ENCODE results near the gene MACROH2A1.

Gene MACROH2A1

DNA sequence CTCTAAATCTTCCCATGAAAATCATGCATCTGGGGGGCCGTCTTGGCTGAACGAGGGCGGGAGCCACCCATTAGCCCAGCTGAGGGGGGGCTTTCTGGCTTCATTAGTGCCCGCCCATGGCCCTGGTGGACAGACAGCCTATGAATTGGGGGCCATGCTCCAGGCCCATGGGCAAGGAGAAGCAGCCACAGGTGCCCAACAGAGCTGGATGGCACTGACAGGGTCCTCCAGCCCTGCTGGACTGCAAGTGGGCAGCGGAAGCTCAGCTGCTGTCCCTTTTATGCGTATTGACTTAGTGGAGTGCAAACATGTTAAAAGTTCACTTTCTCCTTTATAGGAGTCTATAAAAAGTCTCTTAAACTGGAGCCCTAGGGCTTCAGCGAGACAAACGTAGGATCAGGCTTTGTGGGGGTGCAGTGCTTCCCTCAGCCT is 75.3 kb downstream of the MACROH2A1 start:
- H3K27ac ChIP-seq (ENCODE audit: low read length): no peak overlapping the region
- peaks cover 8% of the 10 kb centered on the region for H3K4me1 ChIP-seq (ENCODE audit: insufficient read depth, low read length)
- H3K4me3 ChIP-seq (ENCODE audit: low read depth in 1 of 2, low read length in 2 of 2): no peak overlapping the region
- no peaks in the 10 kb centered on the region for H3K27me3 ChIP-seq (ENCODE audit: insufficient read depth, low read length, poor library complexity)
- H3K9me3 ChIP-seq (ENCODE audit: insufficient read depth, low read length, severe bottlenecking): no peaks in the 10 kb centered on the region
- no peak for DNase-seq
- ATAC-seq (ENCODE audit: insufficient read depth, low read depth): no peak
- H3K9ac ChIP-seq (ENCODE audit: low read depth, low read length): no peak overlapping the region
- H3K79me2 ChIP-seq (ENCODE audit: insufficient read depth, low read length): no peaks in the 10 kb centered on the region
- TF ChIP-seq EZH2 (IDR thresholded peaks at IDR 0.05; ENCODE audit: borderline replicate concordance, low read depth, low read length, severe bottlenecking): no peak
- TF ChIP-seq, protein P1, sequence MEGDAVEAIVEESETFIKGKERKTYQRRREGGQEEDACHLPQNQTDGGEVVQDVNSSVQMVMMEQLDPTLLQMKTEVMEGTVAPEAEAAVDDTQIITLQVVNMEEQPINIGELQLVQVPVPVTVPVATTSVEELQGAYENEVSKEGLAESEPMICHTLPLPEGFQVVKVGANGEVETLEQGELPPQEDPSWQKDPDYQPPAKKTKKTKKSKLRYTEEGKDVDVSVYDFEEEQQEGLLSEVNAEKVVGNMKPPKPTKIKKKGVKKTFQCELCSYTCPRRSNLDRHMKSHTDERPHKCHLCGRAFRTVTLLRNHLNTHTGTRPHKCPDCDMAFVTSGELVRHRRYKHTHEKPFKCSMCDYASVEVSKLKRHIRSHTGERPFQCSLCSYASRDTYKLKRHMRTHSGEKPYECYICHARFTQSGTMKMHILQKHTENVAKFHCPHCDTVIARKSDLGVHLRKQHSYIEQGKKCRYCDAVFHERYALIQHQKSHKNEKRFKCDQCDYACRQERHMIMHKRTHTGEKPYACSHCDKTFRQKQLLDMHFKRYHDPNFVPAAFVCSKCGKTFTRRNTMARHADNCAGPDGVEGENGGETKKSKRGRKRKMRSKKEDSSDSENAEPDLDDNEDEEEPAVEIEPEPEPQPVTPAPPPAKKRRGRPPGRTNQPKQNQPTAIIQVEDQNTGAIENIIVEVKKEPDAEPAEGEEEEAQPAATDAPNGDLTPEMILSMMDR (IDR thresholded peaks at IDR 0.05; ENCODE audit: borderline replicate concordance, extremely low read depth, low read length, poor library complexity, severe bottlenecking): no peak
- no peak overlapping the region for H3K4me2 ChIP-seq (ENCODE audit: insufficient read depth, low read length)
- H3K36me3 ChIP-seq (ENCODE audit: insufficient read depth, low read length): no peaks in the 10 kb centered on the region
- H2AFZ ChIP-seq (ENCODE audit: low read depth, low read length): no peak overlapping the region
- H4K20me1 ChIP-seq (ENCODE audit: insufficient read depth, low read length): 0 out of 2 replicates have a peak, but pooled peaks cover 11% of the 10 kb centered on the region

DNA sequence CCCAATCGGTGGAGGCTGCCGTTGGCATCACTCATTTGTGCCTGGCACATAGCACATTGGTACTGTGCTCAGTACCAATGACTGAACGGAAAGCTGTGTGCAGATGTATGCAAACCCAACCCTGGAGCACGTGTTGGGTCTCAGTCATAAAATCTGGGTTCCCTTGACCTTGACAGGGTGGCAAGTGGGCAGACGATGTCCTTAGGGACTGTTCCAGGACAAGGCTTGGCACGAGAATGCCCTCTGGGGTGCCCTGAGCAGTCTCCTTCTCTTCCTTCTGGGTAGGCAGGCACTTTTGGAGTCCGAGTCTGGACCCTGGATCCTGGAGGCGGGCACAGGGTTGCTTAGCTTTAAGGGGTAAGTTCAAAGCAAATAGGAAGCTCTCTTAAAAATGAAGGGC is 75.8 kb downstream of the MACROH2A1 start:
- TF ChIP-seq, protein P1 (IDR thresholded peaks at IDR 0.05; ENCODE audit: borderline replicate concordance, extremely low read depth, low read length, poor library complexity, severe bottlenecking): no peak
- TF ChIP-seq EZH2 (IDR thresholded peaks at IDR 0.05; ENCODE audit: borderline replicate concordance, low read depth, low read length, severe bottlenecking): no peak
- no peak overlapping the region for H3K4me2 ChIP-seq (ENCODE audit: insufficient read depth, low read length)
- DNase-seq (no peak), ATAC-seq (ENCODE audit: insufficient read depth, low read depth) (no peak)
- no peak overlapping the region for H3K27ac ChIP-seq (ENCODE audit: low read length)
- no peaks in the 10 kb centered on the region for H3K36me3 ChIP-seq (ENCODE audit: insufficient read depth, low read length)
- no peak overlapping the region for H3K9ac ChIP-seq (ENCODE audit: low read depth, low read length)
- H3K79me2 ChIP-seq (ENCODE audit: insufficient read depth, low read length): no peaks in the 10 kb centered on the region
- peaks cover 8% of the 10 kb centered on the region for H3K4me1 ChIP-seq (ENCODE audit: insufficient read depth, low read length)
- 0 out of 2 replicates have a peak, but pooled peaks cover 10% of the 10 kb centered on the region for H4K20me1 ChIP-seq (ENCODE audit: insufficient read depth, low read length)
- no peaks in the 10 kb centered on the region for H3K27me3 ChIP-seq (ENCODE audit: insufficient read depth, low read length, poor library complexity)
- H2AFZ ChIP-seq (ENCODE audit: low read depth, low read length): no peak overlapping the region
- H3K4me3 ChIP-seq (ENCODE audit: low read depth in 1 of 2, low read length in 2 of 2): no peak overlapping the region
- no peaks in the 10 kb centered on the region for H3K9me3 ChIP-seq (ENCODE audit: insufficient read depth, low read length, severe bottlenecking)

DNA sequence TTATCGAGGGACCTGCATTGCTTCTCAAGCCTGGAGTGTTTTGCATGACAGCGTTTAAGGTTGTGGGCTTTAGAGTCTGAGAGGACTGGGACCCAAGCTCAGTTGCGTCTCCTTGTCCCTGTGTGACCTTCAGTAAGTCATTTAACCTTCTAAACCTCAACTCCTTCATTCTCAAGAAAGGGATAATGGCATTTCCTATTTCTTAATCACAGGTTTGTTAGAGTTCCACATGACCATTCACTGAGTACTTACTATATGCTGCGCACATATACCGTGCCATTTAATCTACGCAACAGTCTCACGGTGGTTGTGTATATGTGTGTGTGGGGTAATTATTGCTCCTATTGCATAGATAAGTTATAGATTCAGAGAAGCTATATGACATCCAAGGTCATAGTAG is 76.3 kb downstream of the MACROH2A1 start:
- ATAC-seq (ENCODE audit: insufficient read depth, low read depth): no peak
- Histone ChIP-seq H2AFZ (ENCODE audit: low read depth, low read length) (no peak overlapping the region), H3K79me2 (ENCODE audit: insufficient read depth, low read length) (no peaks in the 10 kb centered on the region), H3K27ac (ENCODE audit: low read length) (no peak overlapping the region), H3K4me3 (ENCODE audit: low read depth in 1 of 2, low read length in 2 of 2) (no peak overlapping the region), H3K9ac (ENCODE audit: low read depth, low read length) (no peak overlapping the region), H3K27me3 (ENCODE audit: insufficient read depth, low read length, poor library complexity) (no peaks in the 10 kb centered on the region), H3K36me3 (ENCODE audit: insufficient read depth, low read length) (no peaks in the 10 kb centered on the region), H3K9me3 (ENCODE audit: insufficient read depth, low read length, severe bottlenecking) (no peaks in the 10 kb centered on the region), H3K4me1 (ENCODE audit: insufficient read depth, low read length) (peaks cover 8% of the 10 kb centered on the region), H4K20me1 (ENCODE audit: insufficient read depth, low read length) (0 out of 2 replicates have a peak, but pooled peaks cover 6% of the 10 kb centered on the region), H3K4me2 (ENCODE audit: insufficient read depth, low read length) (no peak overlapping the region)
- TF ChIP-seq EZH2 (IDR thresholded peaks at IDR 0.05; ENCODE audit: borderline replicate concordance, low read depth, low read length, severe bottlenecking): no peak
- TF ChIP-seq, protein P1 (IDR thresholded peaks at IDR 0.05; ENCODE audit: borderline replicate concordance, extremely low read depth, low read length, poor library complexity, severe bottlenecking): no peak
- DNase-seq: no peak

DNA sequence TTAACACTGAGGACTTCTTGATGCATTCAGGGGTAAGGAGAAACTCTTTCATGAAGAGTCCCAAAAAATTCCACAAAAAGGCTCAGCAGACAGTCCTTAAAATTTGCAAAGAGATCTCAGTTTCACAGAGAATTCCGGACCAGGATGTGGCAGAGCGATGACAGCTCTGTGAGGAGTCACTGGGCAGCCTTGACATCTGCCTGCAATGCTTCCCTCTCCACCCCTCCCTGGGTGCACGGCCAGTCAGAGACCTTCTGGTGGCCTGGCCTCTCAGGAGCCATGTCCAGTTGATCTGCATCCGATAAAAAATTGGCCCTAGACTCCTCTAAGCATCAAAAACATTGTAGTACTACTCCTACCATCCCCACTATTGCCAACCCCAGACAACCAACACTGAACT is 76.8 kb downstream of the MACROH2A1 start:
- no peak overlapping the region for H3K27ac ChIP-seq (ENCODE audit: low read length)
- DNase-seq (no peak), ATAC-seq (ENCODE audit: insufficient read depth, low read depth) (no peak)

More for the DNA sequence above, 76.8 kb downstream of the MACROH2A1 start:
- Histone ChIP-seq H3K36me3 (ENCODE audit: insufficient read depth, low read length) (no peaks in the 10 kb centered on the region), H3K4me3 (ENCODE audit: low read depth in 1 of 2, low read length in 2 of 2) (no peak overlapping the region), H3K4me2 (ENCODE audit: insufficient read depth, low read length) (no peak overlapping the region), H3K27me3 (ENCODE audit: insufficient read depth, low read length, poor library complexity) (no peaks in the 10 kb centered on the region), H2AFZ (ENCODE audit: low read depth, low read length) (no peak overlapping the region), H4K20me1 (ENCODE audit: insufficient read depth, low read length) (0 out of 2 replicates have a peak, but pooled peaks cover 6% of the 10 kb centered on the region), H3K9me3 (ENCODE audit: insufficient read depth, low read length, severe bottlenecking) (no peaks in the 10 kb centered on the region), H3K79me2 (ENCODE audit: insufficient read depth, low read length) (no peaks in the 10 kb centered on the region), H3K9ac (ENCODE audit: low read depth, low read length) (no peak overlapping the region), H3K4me1 (ENCODE audit: insufficient read depth, low read length) (peaks cover 8% of the 10 kb centered on the region)
- no peak for TF ChIP-seq EZH2 (IDR thresholded peaks at IDR 0.05; ENCODE audit: borderline replicate concordance, low read depth, low read length, severe bottlenecking)
- TF ChIP-seq, protein P1 (IDR thresholded peaks at IDR 0.05; ENCODE audit: borderline replicate concordance, extremely low read depth, low read length, poor library complexity, severe bottlenecking): no peak

Measured in DND-41 (cell line).